WTC11 (cell line): ENCODE results near the gene FLT4. TPM values are rescaled to one million over a fixed set of nuclear protein-coding genes. Genes with fewer than 3 reads are reported as not detected.

Source experiments
- ARID4B ChIP-seq: sonication (generic); formaldehyde crosslinking; IDR thresholded peaks from 2 replicates; pipeline ENCODE4 v1.8.0; 2023; ENCODE audit warnings: missing genetic modification reagents, mild to moderate bottlenecking, borderline replicate concordance
- CBFB ChIP-seq: sonication (generic); formaldehyde crosslinking; IDR thresholded peaks from 2 replicates; pipeline ENCODE4 v1.8.1; 2022; ENCODE audit warnings: mild to moderate bottlenecking, low read depth, missing genetic modification reagents
- CDX4 ChIP-seq: fragments of 250-450 bp; sonication (Bioruptor Pico); IDR thresholded peaks from 2 replicates; pipeline ENCODE4 v1.9.0; 2021; ENCODE audit warnings: moderate library complexity, mild to moderate bottlenecking, inconsistent platforms, borderline replicate concordance
- E2F4 ChIP-seq: sonication (generic); formaldehyde crosslinking; IDR thresholded peaks from 2 replicates; pipeline ENCODE4 v1.8.1; 2022; ENCODE audit warnings: low read depth, mild to moderate bottlenecking, moderate library complexity, missing genetic modification reagents, borderline replicate concordance
- ELF4 ChIP-seq: sonication (generic); formaldehyde crosslinking; IDR thresholded peaks from 2 replicates; pipeline ENCODE4 v1.8.1; 2022; ENCODE audit warnings: low read depth, mild to moderate bottlenecking, moderate library complexity, missing genetic modification reagents
- FOXP4 ChIP-seq: sonication (generic); formaldehyde crosslinking; IDR thresholded peaks from 2 replicates; pipeline ENCODE4 v1.8.0; 2022; ENCODE audit warnings: mild to moderate bottlenecking, missing genetic modification reagents
- GRHL2 ChIP-seq: fragments of 250-450 bp; sonication (Bioruptor Pico); IDR thresholded peaks from 2 replicates; pipeline ENCODE4 v1.8.0; 2022; ENCODE audit warnings: mild to moderate bottlenecking, moderate library complexity; ENCODE audit not compliant: insufficient replicate concordance, severe bottlenecking
- IRF1 ChIP-seq: sonication (generic); formaldehyde crosslinking; IDR thresholded peaks from 2 replicates; pipeline ENCODE4 v1.8.0; 2023; ENCODE audit warnings: missing genetic modification reagents
- ZBTB43 ChIP-seq: sonication (generic); formaldehyde crosslinking; IDR thresholded peaks from 2 replicates; pipeline ENCODE4 v1.8.1; 2023; ENCODE audit warnings: mild to moderate bottlenecking, missing genetic modification reagents
- ZNF121 ChIP-seq: sonication (generic); formaldehyde crosslinking; IDR thresholded peaks from 2 replicates; pipeline ENCODE4 v1.8.0; 2023; ENCODE audit warnings: missing genetic modification reagents
- ZNF532 ChIP-seq: fragments of 250-450 bp; sonication (Bioruptor Pico); IDR thresholded peaks from 2 replicates; pipeline ENCODE4 v1.9.0; 2021; ENCODE audit warnings: mild to moderate bottlenecking, borderline replicate concordance
- total RNA-seq: library from RNA; stranded (reverse); gene quantifications from 3 replicates; pipeline ENCODE4 v1.2.3, GENCODE V29; 2021

The FLT4 gene
- total RNA-seq, 1 experiment from 2014 or later = 12.4 TPM

- no peak; the same call in 1 of the 2 replicates for TF ChIP-seq E2F4
- TF ChIP-seq ZBTB43 (CRISPR knock-in tag) = no peak
- TF ChIP-seq IRF1 (CRISPR knock-in tag) = no peak
- no peak for TF ChIP-seq GRHL2 (CRISPR knock-in tag)
- TF ChIP-seq FOXP4 = no peak
- TF ChIP-seq CBFB (CRISPR knock-in tag) = no peak
- no peak for TF ChIP-seq ZNF532
- no peak for TF ChIP-seq ELF4 (CRISPR knock-in tag)
- no peak for TF ChIP-seq ARID4B (CRISPR knock-in tag)
- no peak for TF ChIP-seq ZNF121 (CRISPR knock-in tag)
- TF ChIP-seq CDX4 (CRISPR knock-in tag) = no peak
Measured at GRCh38 chr5:180590543-180591310, 58.7 kb downstream of the FLT4 start (continued).
